OCI-LY7 (cell line): ENCODE data around the gene ANO2. TPM values are rescaled to one million over a fixed set of nuclear protein-coding genes. Genes with fewer than 3 reads are reported as not detected.

Experiments
- BruUV-seq: library from RNA; stranded (reverse); fragments of 400-500 nt; replicated peaks from 2 replicates; lab custom pipeline; 2021; lab: Mats Ljungman, UMichigan
- CTCF ChIA-PET: fragments of 300-600 bp; sonication (Branson Sonifier 250); formaldehyde crosslinking; loops from one replicate; lab custom pipeline; 2022; ENCODE audit warnings: antibody characterized with exemption; ENCODE audit not compliant: unreplicated experiment; lab: Charles Lee
- POLR2A ChIA-PET: fragments of 300-600 bp; sonication (Branson Sonifier 250); formaldehyde crosslinking; loops from one replicate; lab custom pipeline; 2022; ENCODE audit warnings: antibody characterized with exemption; lab: Charles Lee
- DNase-seq: peaks from one replicate; pipeline ENCODE4 v3.0.0-alpha.2; 2015; ENCODE audit warnings: low spot score
- H2AFZ ChIP-seq: fragments of 200-600 bp; sonication (generic), shearing (Covaris generic); 2 replicates; pipeline ENCODE4 v1.6.1; 2014; ENCODE audit warnings: mild to moderate bottlenecking, antibody characterized with exemption, low read length, moderate library complexity
- H3K27ac ChIP-seq: fragments of 200-600 bp; sonication (generic); 2 replicates; pipeline ENCODE4 v1.5.1; 2014; ENCODE audit warnings: mixed run types, low read depth, mild to moderate bottlenecking, moderate library complexity, low read length, inconsistent platforms; ENCODE audit not compliant: poor library complexity, severe bottlenecking
- H3K36me3 ChIP-seq: fragments of 200-600 bp; sonication (generic); 2 replicates; pipeline ENCODE4 v1.6.1; 2014; ENCODE audit warnings: mild to moderate bottlenecking, antibody characterized with exemption, low read length, moderate library complexity, mixed read lengths; ENCODE audit not compliant: insufficient read depth
- H3K4me1 ChIP-seq: fragments of 200-600 bp; sonication (generic); 2 replicates; pipeline ENCODE4 v1.5.1; 2014; ENCODE audit warnings: mild to moderate bottlenecking, low read length; ENCODE audit not compliant: insufficient read depth, poor library complexity, severe bottlenecking
- H3K4me2 ChIP-seq: fragments of 200-600 bp; sonication (generic); 2 replicates; pipeline ENCODE4 v1.6.1; 2014; ENCODE audit warnings: mild to moderate bottlenecking, low read length
- H3K4me3 ChIP-seq: fragments of 200-600 bp; sonication (generic); 2 replicates; pipeline ENCODE4 v1.5.1; 2014; ENCODE audit warnings: mild to moderate bottlenecking, low read depth, low read length; ENCODE audit not compliant: poor library complexity, severe bottlenecking
- H3K79me2 ChIP-seq: fragments of 200-600 bp; sonication (generic); 2 replicates; pipeline ENCODE4 v1.6.1; 2016; ENCODE audit warnings: low read depth, mild to moderate bottlenecking, low read length, moderate library complexity, mixed read lengths; ENCODE audit not compliant: insufficient read depth
- H3K9me2 ChIP-seq: fragments of 200-600 bp; sonication (generic); 2 replicates; pipeline ENCODE4 v1.6.1; 2016; ENCODE audit warnings: mild to moderate bottlenecking, low read length, mixed read lengths; ENCODE audit not compliant: insufficient read depth
- H3K9me3 ChIP-seq: fragments of 200-600 bp; sonication (generic); 2 replicates; pipeline ENCODE4 v1.6.1; 2014; ENCODE audit warnings: mild to moderate bottlenecking, mixed run types, low read length, mixed read lengths
- H4K20me1 ChIP-seq: fragments of 200-600 bp; sonication (generic); 2 replicates; pipeline ENCODE4 v1.6.1; 2014; ENCODE audit warnings: mild to moderate bottlenecking, antibody characterized with exemption, low read length, moderate library complexity, mixed read lengths; ENCODE audit not compliant: insufficient read depth
- CTCF ChIP-seq: fragments of 200-600 bp; sonication (generic); conservative IDR thresholded peaks from 2 replicates; pipeline ENCODE4 v1.5.1; 2014; ENCODE audit warnings: mild to moderate bottlenecking, antibody characterized with exemption, low read length, moderate library complexity, mixed read lengths
- EZH2phosphoT487 ChIP-seq: fragments of 200-600 bp; sonication (generic); IDR thresholded peaks from 2 replicates; pipeline ENCODE4 v1.6.1; 2018; ENCODE audit warnings: low read depth, borderline replicate concordance, mild to moderate bottlenecking, mixed run types, antibody characterized with exemption, low read length, moderate library complexity, mixed read lengths
- intact Hi-C: fragments of 100-400 bp; cut with micrococcal nuclease; formaldehyde crosslinking; loops from one replicate; pipeline ENCODE4 v1.10.0; 2022; ENCODE audit not compliant: unreplicated experiment
- total RNA-seq, 2 experiments: library from RNA; depleted of rRNA in 1 of 2; stranded (reverse); fragments of >200 nt in 1 of 2; shearing (Covaris generic) in 1 of 2; gene quantifications; 2 replicates each; pipeline ENCODE4 v1.2.3, GENCODE V29; 2014 to 2022

The ANO2 gene
- total RNA-seq, 2 experiments from 2014 or later = not detected

DNA sequence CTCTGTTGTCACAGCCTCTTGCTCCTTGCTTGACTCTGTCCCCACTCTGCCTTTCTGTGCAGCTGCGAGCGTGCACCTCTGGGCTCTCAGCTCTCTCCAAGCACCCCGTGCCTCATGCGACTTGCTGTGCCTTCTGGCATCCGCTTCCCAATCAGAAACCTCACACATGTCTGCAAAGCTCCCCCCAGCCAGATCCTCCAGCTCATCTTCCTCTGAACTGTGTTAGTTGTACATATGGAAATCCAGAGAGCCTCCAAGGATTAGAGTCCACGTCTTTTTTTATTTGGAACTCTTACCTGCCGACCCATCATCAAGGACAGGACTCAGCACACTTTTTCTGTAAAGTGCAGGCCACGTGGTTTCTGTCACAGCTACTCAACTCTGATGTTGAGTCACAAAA lies 70.5 kb downstream of the ANO2 start:
- no TSS peak for BruUV-seq
- no peaks in the 10 kb centered on the region for H3K9me3 ChIP-seq

GRCh38 chr12:5873281-5873919 lies 71.7 kb downstream of the ANO2 start:
- intact Hi-C loops = no loop called here
- no TSS peak for BruUV-seq

More for the DNA sequence above, 70.5 kb downstream of the ANO2 start:
- ChIA-PET POLR2A (no interaction called here), CTCF (no interaction called here)
- H3K36me3 ChIP-seq = no peaks in the 10 kb centered on the region
- H3K4me2 ChIP-seq = no peak overlapping the region
- no peaks in the 10 kb centered on the region for H3K79me2 ChIP-seq
- no peak overlapping the region for H3K4me3 ChIP-seq
- no peak overlapping the region for H2AFZ ChIP-seq
- no peaks in the 10 kb centered on the region for H3K4me1 ChIP-seq
- H4K20me1 ChIP-seq = no peaks in the 10 kb centered on the region
- no peaks in the 10 kb centered on the region for H3K9me2 ChIP-seq
- TF ChIP-seq EZH2phosphoT487 = no peak
- no peak for TF ChIP-seq CTCF
- H3K27ac ChIP-seq = no peak overlapping the region
- DNase-seq = no peak
- intact Hi-C loops = no loop called here

More at GRCh38 chr12:5873281-5873919, 71.7 kb downstream of the ANO2 start:
- TF ChIP-seq CTCF (no peak), EZH2phosphoT487 (no peak)
- Histone ChIP-seq H3K9me2 (no peaks in the 10 kb centered on the region), H3K79me2 (no peaks in the 10 kb centered on the region), H4K20me1 (no peaks in the 10 kb centered on the region), H3K9me3 (no peaks in the 10 kb centered on the region), H2AFZ (no peak overlapping the region), H3K27ac (no peak overlapping the region), H3K4me1 (no peaks in the 10 kb centered on the region), H3K36me3 (no peaks in the 10 kb centered on the region), H3K4me2 (no peak overlapping the region), H3K4me3 (no peak overlapping the region)
- DNase-seq = no peak
- ChIA-PET POLR2A (interaction anchor here (0.6 kb wide), 1 partner anchor 1289 kb away, joined by 3 read pairs; no protein-coding TSS in a partner anchor), CTCF (no interaction called here)
